ENCODE results near the gene GIT2. TPM values are rescaled to one million over a fixed set of nuclear protein-coding genes. Genes with fewer than 3 reads are reported as not detected.

The GIT2 gene
- total RNA-seq, 4 donors from 2014 or later = 36.8 to 52.8 (median 42.3) TPM

- Histone ChIP-seq H3K27ac (no peak overlapping the region), H3K9me3 (no peaks in the 10 kb centered on the region), H3K4me1 (peaks cover 0 to 50% (median 3%) of the 10 kb centered on the region in 3 donors), H3K27me3 (no peaks in the 10 kb centered on the region), H3K36me3 (no peaks in the 10 kb centered on the region), H3K4me3 (no peak overlapping the region)
- TF ChIP-seq POLR2A (IDR thresholded peaks at IDR 0.05) (no peak), POLR2AphosphoS5 (IDR thresholded peaks at IDR 0.05) (no peak), EP300 (IDR thresholded peaks at IDR 0.05) (no peak)
- TF ChIP-seq, protein P1, sequence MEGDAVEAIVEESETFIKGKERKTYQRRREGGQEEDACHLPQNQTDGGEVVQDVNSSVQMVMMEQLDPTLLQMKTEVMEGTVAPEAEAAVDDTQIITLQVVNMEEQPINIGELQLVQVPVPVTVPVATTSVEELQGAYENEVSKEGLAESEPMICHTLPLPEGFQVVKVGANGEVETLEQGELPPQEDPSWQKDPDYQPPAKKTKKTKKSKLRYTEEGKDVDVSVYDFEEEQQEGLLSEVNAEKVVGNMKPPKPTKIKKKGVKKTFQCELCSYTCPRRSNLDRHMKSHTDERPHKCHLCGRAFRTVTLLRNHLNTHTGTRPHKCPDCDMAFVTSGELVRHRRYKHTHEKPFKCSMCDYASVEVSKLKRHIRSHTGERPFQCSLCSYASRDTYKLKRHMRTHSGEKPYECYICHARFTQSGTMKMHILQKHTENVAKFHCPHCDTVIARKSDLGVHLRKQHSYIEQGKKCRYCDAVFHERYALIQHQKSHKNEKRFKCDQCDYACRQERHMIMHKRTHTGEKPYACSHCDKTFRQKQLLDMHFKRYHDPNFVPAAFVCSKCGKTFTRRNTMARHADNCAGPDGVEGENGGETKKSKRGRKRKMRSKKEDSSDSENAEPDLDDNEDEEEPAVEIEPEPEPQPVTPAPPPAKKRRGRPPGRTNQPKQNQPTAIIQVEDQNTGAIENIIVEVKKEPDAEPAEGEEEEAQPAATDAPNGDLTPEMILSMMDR (IDR thresholded peaks at IDR 0.05) = no peak
- 91 to 98% methylated on average over 4 of the region's 4 CpGs for WGBS, 2 donors (ENCODE audit: low coverage in 1 of 2)
- ATAC-seq = no peak
These were observed 9.9 kb upstream of the GIT2 start for GRCh38 chr12:110006115-110006514.

- TF ChIP-seq EP300 (IDR thresholded peaks at IDR 0.05) = no peak
- TF ChIP-seq, protein P1 (IDR thresholded peaks at IDR 0.05) = no peak
- no peak for TF ChIP-seq POLR2A (IDR thresholded peaks at IDR 0.05)
- TF ChIP-seq POLR2AphosphoS5 (IDR thresholded peaks at IDR 0.05) = no peak
- Histone ChIP-seq H3K9me3 (no peaks in the 10 kb centered on the region), H3K4me3 (no peak overlapping the region), H3K4me1 (peaks cover 0 to 50% (median 4%) of the 10 kb centered on the region in 3 donors), H3K27me3 (no peaks in the 10 kb centered on the region), H3K27ac (no peak overlapping the region), H3K36me3 (no peaks in the 10 kb centered on the region)
- WGBS, 2 donors (ENCODE audit: low coverage in 1 of 2) = 89 to 94% methylated on average over 6 to 7 of the region's 7 CpGs
- no peak for ATAC-seq
These were observed 9.3 kb upstream of the GIT2 start for GRCh38 chr12:110005319-110005973.

- H3K4me3 ChIP-seq = no peak overlapping the region
- H3K27ac ChIP-seq = no peak overlapping the region
- no peak for ATAC-seq
- 54 to 78% methylated on average over 4 of the region's 4 CpGs for WGBS, 2 donors (ENCODE audit: low coverage in 1 of 2)
- H3K27me3 ChIP-seq = no peaks in the 10 kb centered on the region
- no peaks in the 10 kb centered on the region for H3K36me3 ChIP-seq
- peaks cover 0 to 53% (median 6%) of the 10 kb centered on the region in 3 donors for H3K4me1 ChIP-seq
- no peaks in the 10 kb centered on the region for H3K9me3 ChIP-seq
- no peak for TF ChIP-seq EP300 (IDR thresholded peaks at IDR 0.05)
- TF ChIP-seq, protein P1 (IDR thresholded peaks at IDR 0.05) = no peak
- TF ChIP-seq POLR2AphosphoS5 (IDR thresholded peaks at IDR 0.05) = no peak
- TF ChIP-seq POLR2A (IDR thresholded peaks at IDR 0.05) = no peak
These were observed 8.4 kb upstream of the GIT2 start for GRCh38 chr12:110004598-110004997.

GRCh38 chr12:110002676-110003515, 6.7 kb upstream of the GIT2 start:
- TF ChIP-seq, protein P1 (IDR thresholded peaks at IDR 0.05) = no peak
- TF ChIP-seq EP300 (IDR thresholded peaks at IDR 0.05) (no peak), POLR2A (IDR thresholded peaks at IDR 0.05) (no peak), POLR2AphosphoS5 (IDR thresholded peaks at IDR 0.05) (no peak)
- Histone ChIP-seq H3K27me3 (no peaks in the 10 kb centered on the region), H3K36me3 (no peaks in the 10 kb centered on the region), H3K9me3 (no peaks in the 10 kb centered on the region), H3K4me1 (peaks cover 0 to 62% (median 10%) of the 10 kb centered on the region in 3 donors), H3K27ac (peak overlapping the region in 2 of 4 donors; percentile 27 to 52), H3K4me3 (no peak overlapping the region)
- no peak for ATAC-seq
- 74% methylated on average over 5 of the region's 8 CpGs; no CpG with 5 or more reads in 1 of the 2 donors for WGBS, 2 donors (ENCODE audit: low coverage in 1 of 2)
